GM10847 (cell line): ENCODE measurements around the gene BCL7C.

Experiments
- POLR2A ChIP-seq: IDR thresholded peaks from 2 replicates; pipeline ENCODE4 v1.6.1; 2011; ENCODE audit not compliant: insufficient read length; ENCODE audit errors: extremely low read depth

Gene BCL7C

GRCh38 chr16:30893744-30894539 lies at the start of gene BCL7C:
BCL7C (minus strand) TSS chr16:30894077; CDS start chr16:30893944, 133 bp downstream.
- peak; percentile 63 for TF ChIP-seq POLR2A

- no peak for TF ChIP-seq POLR2A
These were observed 48.5 kb upstream of the BCL7C start for GRCh38 chr16:30942426-30942806.

DNA sequence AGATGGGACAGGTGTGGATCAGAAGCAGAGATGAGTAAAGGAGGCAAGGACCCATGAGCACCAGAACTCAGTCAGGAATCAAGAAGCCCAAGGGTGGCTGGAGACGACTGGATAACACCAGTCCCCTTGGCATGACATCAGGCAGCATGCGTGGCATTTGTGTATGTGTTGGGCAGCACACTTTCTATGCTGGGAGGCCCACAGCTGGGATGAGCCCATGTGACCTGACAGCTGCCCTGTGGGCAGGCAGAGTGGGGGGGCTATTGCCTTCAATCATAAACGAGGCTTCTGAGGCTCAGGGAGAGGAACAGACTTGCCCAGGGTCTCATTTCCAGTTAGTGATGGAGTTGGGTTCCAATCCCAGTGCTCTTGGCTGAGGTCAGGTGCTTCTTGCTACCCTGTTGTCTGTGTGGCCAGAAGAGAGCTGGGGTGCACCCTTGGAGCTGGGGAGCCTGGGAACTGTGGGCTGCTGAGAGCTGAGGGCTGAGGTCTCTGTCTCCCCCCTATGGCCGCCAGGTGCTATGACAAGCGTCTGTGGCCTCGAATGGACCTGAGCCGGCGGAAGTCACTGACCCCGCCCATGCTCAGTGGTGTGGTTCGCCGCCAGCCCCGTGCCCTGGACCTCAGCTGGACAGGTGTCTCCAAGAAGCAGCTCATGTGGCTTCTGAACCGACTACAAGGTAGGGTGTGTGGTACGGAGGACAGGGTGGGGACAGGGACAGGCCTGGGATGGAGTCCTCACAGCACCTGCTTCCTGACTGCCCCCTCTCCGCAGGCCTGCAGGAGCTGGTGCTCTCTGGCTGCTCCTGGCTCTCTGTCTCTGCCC lies 47.9 kb upstream of the BCL7C start:
- TF ChIP-seq POLR2A = no peak

- no peak for TF ChIP-seq POLR2A
These were observed 43.8 kb upstream of the BCL7C start for GRCh38 chr16:30937692-30938091.

DNA sequence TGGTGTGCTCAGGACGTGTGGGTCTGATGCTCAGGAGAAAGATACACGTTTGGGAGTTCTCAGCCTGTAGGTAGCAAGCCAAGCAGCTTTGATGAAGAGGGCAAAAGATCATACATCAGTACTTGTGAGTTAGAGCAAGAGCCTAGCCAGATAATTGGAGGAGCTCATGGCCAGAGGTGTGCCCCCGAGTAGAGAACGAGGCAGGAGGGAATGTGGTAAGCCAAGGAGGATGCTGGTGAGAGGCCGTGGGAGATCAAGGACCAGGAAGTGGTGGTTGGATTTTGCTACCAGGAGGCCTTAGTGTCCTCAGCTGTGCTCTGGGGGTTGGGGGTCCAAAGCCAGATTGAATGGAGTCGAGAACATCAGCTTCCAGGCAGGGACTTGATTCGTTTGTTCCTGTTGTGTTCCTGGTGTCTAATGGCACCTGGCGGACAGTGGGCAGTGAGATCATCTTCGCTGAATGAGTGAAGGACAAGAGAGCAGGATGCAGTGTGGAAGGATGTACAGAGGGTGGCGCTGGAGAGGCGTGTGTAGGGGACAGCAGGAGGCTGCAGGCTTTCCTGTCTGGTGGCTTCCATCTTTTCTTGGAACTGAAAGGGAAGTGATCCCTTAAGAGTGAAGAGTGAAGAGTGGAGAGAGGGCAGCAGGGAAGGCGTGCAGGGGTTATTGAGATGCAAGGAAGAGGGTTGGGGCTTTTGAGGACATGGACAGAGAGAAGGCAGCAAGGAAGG lies 41.1 kb upstream of the BCL7C start:
- no peak for TF ChIP-seq POLR2A

DNA sequence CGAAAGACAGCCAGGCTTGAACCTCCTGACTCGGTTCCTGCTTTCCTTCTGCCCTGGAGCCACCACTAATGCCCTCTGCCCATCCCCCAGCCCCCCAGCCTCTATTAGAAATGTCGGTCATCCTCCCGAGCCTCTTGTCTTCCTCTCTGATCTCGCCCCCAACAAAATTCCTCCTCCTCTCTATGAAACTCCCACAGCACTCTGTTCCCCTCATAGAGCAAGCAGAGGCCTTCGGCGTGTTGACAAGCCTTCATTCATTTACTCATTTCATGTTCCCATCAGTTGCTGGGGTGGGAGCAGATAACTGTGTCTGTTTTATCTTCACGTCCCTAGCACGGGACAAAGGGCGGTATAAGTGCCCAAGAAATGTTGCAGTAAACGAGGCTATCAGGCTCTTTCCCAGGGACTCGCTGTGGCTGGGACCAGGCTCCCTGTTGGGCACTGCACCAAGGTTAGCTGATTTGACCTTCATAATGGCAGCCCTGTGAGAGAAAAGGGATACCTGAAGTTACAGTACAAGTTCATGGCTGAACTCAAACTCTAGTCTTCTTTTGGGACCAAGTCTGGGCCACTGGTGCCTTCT lies 37.3 kb upstream of the BCL7C start:
- TF ChIP-seq POLR2A = no peak

DNA sequence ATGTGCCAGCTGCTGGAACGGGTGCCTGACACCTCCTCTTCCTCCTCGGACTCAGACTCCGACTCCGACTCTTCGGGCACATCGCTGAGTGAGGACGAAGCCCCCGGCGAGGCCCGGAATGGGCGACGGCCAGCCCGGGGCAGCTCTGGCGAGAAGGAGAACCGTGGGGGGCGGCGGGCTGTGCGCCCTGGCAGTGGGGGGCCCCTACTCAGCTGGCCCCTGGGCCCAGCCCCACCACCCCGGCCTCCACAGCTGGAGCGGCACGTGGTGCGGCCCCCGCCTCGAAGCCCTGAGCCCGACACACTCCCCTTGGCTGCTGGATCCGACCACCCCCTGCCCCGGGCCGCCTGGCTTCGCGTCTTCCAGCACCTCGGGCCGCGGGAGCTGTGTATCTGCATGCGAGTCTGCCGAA lies 36.3 kb upstream of the BCL7C start:
- TF ChIP-seq POLR2A = no peak

DNA sequence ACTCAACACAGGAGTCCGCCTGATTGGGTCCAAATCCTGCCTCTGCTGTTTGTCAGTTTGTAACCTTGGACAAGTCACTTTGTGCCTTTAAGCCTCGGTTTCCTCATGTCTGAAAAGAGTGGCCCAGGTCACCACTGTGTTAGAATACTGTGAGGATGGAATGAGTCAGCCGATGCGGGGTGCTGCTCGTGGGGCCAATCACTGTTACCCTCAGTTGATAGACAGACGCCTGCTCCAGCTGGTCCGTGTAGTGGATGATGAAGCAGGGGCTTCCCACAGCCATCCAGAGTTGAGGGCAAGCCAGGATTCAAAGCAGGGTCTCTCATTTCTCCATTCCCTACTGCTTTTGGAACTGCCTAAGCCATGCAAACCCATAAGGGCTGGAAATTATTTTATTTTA lies 35.3 kb upstream of the BCL7C start:
- no peak for TF ChIP-seq POLR2A

- no peak for TF ChIP-seq POLR2A
These were observed 34.5 kb upstream of the BCL7C start for GRCh38 chr16:30928390-30928789.

DNA sequence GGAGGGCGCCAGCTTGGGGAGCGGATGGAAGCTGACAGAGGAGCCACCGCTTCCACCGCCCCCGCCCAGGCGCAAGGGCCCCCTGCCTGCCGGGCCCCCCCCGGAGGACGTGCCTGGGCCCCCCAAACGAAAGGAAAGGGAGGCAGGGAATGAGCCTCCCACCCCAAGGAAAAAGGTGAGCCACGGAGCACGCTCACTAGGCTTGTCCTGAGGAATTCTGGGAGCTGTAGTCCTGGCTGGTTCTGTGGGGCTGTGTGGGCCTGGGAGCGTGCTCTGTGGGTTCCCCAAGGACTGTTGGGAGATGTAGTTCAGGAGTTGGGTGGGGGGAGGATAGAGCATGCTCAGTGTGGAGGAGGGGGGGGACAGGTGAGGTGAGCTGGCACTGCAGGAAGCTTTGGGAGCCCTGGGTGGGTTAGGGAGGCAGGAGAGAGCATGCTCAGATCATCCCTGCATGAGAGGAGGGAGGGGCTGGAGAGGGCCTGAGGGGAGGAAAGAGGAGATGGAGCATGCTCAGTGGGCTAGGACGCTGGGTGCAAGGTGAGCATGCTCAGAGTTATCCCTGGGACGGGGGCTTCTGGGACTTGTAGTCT lies 34.0 kb upstream of the BCL7C start:
- TF ChIP-seq POLR2A = no peak

DNA sequence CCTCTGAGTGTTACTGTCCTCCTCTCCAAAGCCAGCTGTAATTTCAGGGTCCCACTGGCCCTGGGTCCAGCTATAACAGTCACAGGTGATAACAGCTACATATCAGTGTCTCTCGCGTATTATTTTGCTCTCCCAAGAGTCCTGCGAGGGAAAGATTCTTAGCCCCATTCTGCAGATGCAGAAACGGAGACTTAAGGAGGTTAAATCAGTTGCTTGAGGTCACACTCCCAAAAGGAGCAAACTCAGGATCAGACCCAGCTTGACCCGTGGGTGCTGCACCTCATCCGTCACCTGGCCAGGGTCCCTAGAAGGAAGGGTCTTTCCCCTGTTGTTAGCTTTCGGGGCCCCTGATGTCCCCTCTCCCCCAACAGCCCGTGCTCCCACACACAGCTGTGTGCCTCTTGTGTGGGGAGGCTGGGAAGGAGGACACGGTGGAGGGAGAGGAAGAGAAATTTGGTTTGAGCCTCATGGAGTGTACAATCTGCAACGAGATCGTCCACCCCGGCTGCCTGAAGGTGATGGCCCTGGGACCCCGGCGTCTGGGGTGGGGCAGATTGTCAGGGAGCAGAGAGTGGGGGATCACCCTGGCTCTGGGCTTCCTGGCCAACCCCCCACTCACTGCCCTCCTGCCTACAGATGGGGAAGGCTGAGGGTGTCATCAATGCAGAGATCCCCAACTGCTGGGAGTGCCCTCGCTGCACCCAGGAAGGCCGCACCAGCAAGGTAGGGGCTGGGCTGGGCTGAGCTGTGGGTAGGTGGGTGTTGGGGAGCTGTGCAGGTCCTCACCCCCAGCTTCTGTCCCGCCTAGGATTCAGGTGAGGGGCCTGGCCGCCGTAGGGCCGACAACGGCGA lies 33.3 kb upstream of the BCL7C start:
- no peak for TF ChIP-seq POLR2A

GRCh38 chr16:30925995-30926811 lies 32.3 kb upstream of the BCL7C start:
- no peak for TF ChIP-seq POLR2A

GRCh38 chr16:30925632-30925987 lies 31.7 kb upstream of the BCL7C start:
- no peak for TF ChIP-seq POLR2A
